Adipocyte (in vitro differentiated cells): ENCODE results near the gene FHL1.
"Not testable (repeated sequence)": the region's sequence is repeated elsewhere in the genome, so short reads cannot be mapped to it uniquely, and the experiment has no call there.

Experiments
- DNase-seq: peaks from one replicate; pipeline ENCODE4 v3.0.0-alpha.2; 2015; ENCODE audit warnings: low read depth
- H3K27me3 ChIP-seq: replicated peaks from 2 replicates; pipeline ENCODE4 v1.7.0; 2013; ENCODE audit warnings: mild to moderate bottlenecking, low read length, moderate library complexity; ENCODE audit not compliant: control insufficient read depth, insufficient read depth
- H3K36me3 ChIP-seq: 2 replicates; pipeline ENCODE4 v1.7.0; 2013; ENCODE audit warnings: low read length, mild to moderate bottlenecking, moderate library complexity; ENCODE audit not compliant: control insufficient read depth, insufficient read depth, severe bottlenecking
- H3K4me1 ChIP-seq: 2 replicates; pipeline ENCODE4 v1.7.0; 2013; ENCODE audit warnings: mild to moderate bottlenecking, low read length, moderate library complexity; ENCODE audit not compliant: control insufficient read depth, insufficient read depth
- H3K4me3 ChIP-seq: 2 replicates; pipeline ENCODE4 v1.7.0; 2013; ENCODE audit warnings: mild to moderate bottlenecking, low read length, moderate library complexity
- H3K9ac ChIP-seq: 2 replicates; pipeline ENCODE4 v1.7.0; 2013; ENCODE audit warnings: mild to moderate bottlenecking, low read length, moderate library complexity
- H3K9me3 ChIP-seq: 2 replicates; pipeline ENCODE4 v1.7.0; 2013; ENCODE audit warnings: mild to moderate bottlenecking, low read length, moderate library complexity; ENCODE audit not compliant: control insufficient read depth

Gene FHL1

GRCh38 chrX:136148391-136148790 lies 1.1 kb downstream of the FHL1 start:
- no peak for DNase-seq
- H3K4me3 ChIP-seq, result peak overlapping the region; percentile 82
- no peaks in the 10 kb centered on the region for H3K9me3 ChIP-seq
- H3K27me3 ChIP-seq, result peaks cover 6% of the 10 kb centered on the region
- no peaks in the 10 kb centered on the region for H3K4me1 ChIP-seq
- peak overlapping the region; percentile 83 for H3K9ac ChIP-seq
- H3K36me3 ChIP-seq, result no peaks in the 10 kb centered on the region

GRCh38 chrX:136154998-136155397 lies 7.7 kb downstream of the FHL1 start:
- no peak for DNase-seq
- H3K9ac ChIP-seq, result peak overlapping the region; percentile 1
- H3K4me1 ChIP-seq, result peaks cover 14% of the 10 kb centered on the region
- H3K36me3 ChIP-seq, result no peaks in the 10 kb centered on the region
- H3K4me3 ChIP-seq, result no peak overlapping the region
- H3K9me3 ChIP-seq, result no peaks in the 10 kb centered on the region
- peaks cover 3% of the 10 kb centered on the region for H3K27me3 ChIP-seq

- Histone ChIP-seq H3K4me1 (peaks cover 31% of the 10 kb centered on the region), H3K4me3 (no peak overlapping the region), H3K36me3 (no peaks in the 10 kb centered on the region), H3K27me3 (peaks cover 7% of the 10 kb centered on the region), H3K9ac (no peak overlapping the region), H3K9me3 (no peaks in the 10 kb centered on the region)
- no peak for DNase-seq
Observed at GRCh38 chrX:136156560-136157117, 9.3 kb downstream of the FHL1 start.

GRCh38 chrX:136157187-136157586 lies 9.9 kb downstream of the FHL1 start:
- Histone ChIP-seq H3K36me3 (no peaks in the 10 kb centered on the region), H3K9me3 (no peaks in the 10 kb centered on the region), H3K4me3 (no peak overlapping the region), H3K27me3 (peaks cover 7% of the 10 kb centered on the region), H3K9ac (no peak overlapping the region), H3K4me1 (peaks cover 34% of the 10 kb centered on the region)
- DNase-seq, result peak; percentile 26

GRCh38 chrX:136158685-136159084 lies 11.4 kb downstream of the FHL1 start:
- peaks cover 7% of the 10 kb centered on the region for H3K27me3 ChIP-seq
- no peaks in the 10 kb centered on the region for H3K36me3 ChIP-seq
- H3K9ac ChIP-seq, result peak overlapping the region; percentile 6
- H3K4me3 ChIP-seq, result no peak overlapping the region
- no peak for DNase-seq
- H3K4me1 ChIP-seq, result peaks cover 49% of the 10 kb centered on the region
- H3K9me3 ChIP-seq, result no peaks in the 10 kb centered on the region

GRCh38 chrX:136159611-136160025 lies 12.3 kb downstream of the FHL1 start:
- Histone ChIP-seq H3K27me3 (peaks cover 7% of the 10 kb centered on the region), H3K9ac (no peak overlapping the region), H3K4me1 (peaks cover 52% of the 10 kb centered on the region), H3K36me3 (no peaks in the 10 kb centered on the region), H3K9me3 (no peaks in the 10 kb centered on the region), H3K4me3 (no peak overlapping the region)
- no peak for DNase-seq

GRCh38 chrX:136162827-136163570 lies 15.7 kb downstream of the FHL1 start:
- Histone ChIP-seq H3K4me1 (peaks cover 66% of the 10 kb centered on the region), H3K9ac (peak overlapping the region; percentile 47), H3K27me3 (peaks cover 8% of the 10 kb centered on the region), H3K4me3 (peak overlapping the region; percentile 15), H3K36me3 (no peaks in the 10 kb centered on the region), H3K9me3 (no peaks in the 10 kb centered on the region)
- peak; percentile 56 for DNase-seq

GRCh38 chrX:136163689-136164088 lies 16.4 kb downstream of the FHL1 start:
- Histone ChIP-seq H3K27me3 (peaks cover 8% of the 10 kb centered on the region), H3K9me3 (no peaks in the 10 kb centered on the region), H3K36me3 (no peaks in the 10 kb centered on the region), H3K9ac (peak overlapping the region; percentile 47), H3K4me3 (no peak overlapping the region), H3K4me1 (peaks cover 65% of the 10 kb centered on the region)
- no peak for DNase-seq

GRCh38 chrX:136165406-136165805 lies 18.1 kb downstream of the FHL1 start:
- no peak for DNase-seq
- Histone ChIP-seq H3K9ac (peak overlapping the region; percentile 59), H3K27me3 (peaks cover 8% of the 10 kb centered on the region), H3K4me3 (no peak overlapping the region), H3K36me3 (no peaks in the 10 kb centered on the region), H3K9me3 (no peaks in the 10 kb centered on the region), H3K4me1 (peaks cover 72% of the 10 kb centered on the region)

- Histone ChIP-seq H3K9me3 (no peaks in the 10 kb centered on the region), H3K36me3 (no peaks in the 10 kb centered on the region), H3K4me3 (no peak overlapping the region), H3K4me1 (peaks cover 72% of the 10 kb centered on the region), H3K27me3 (peaks cover 4% of the 10 kb centered on the region), H3K9ac (peak overlapping the region; percentile 59)
- peak; percentile 58 for DNase-seq
Observed at GRCh38 chrX:136166221-136166855, 19.0 kb downstream of the FHL1 start.

- not testable (repeated sequence) for H3K9me3 ChIP-seq, DNase-seq, H3K4me3 ChIP-seq, H3K36me3 ChIP-seq, H3K27me3 ChIP-seq, H3K9ac ChIP-seq
- H3K4me1 ChIP-seq, result peaks cover 61% of the 10 kb centered on the region
Observed at GRCh38 chrX:136167989-136168388, 20.7 kb downstream of the FHL1 start.
